Naive thymus-derived CD8-positive, alpha-beta T cell (primary cell): ENCODE data around the gene CACNA1I. TPM values are rescaled to one million over a fixed set of nuclear protein-coding genes. Genes with fewer than 3 reads are reported as not detected.

Source experiments
- ATAC-seq, 2 donors: fragments of 150-1000 bp; cut with Tn5 transposase in 1 of 2; sonication (Bioruptor Pico), chemical (Tn5 transposase) in 1 of 2; 1 replicate in 1 of 2; 2 replicates in 1 of 2; pipeline ENCODE4 v1.10.0; 2021; ENCODE audit warnings: mild to moderate bottlenecking in 2 of 2, moderate library complexity in 2 of 2
- POLR2A ChIA-PET: fragments of 350-600 bp; sonication (Branson Sonifier 250); formaldehyde crosslinking; loops from one replicate; lab custom pipeline; 2021; ENCODE audit warnings: antibody characterized with exemption; lab: Charles Lee
- DNase-seq, 10 donors: peaks; one replicate each; pipeline versions ENCODE4 v3.0.0 to v3.0.0-alpha.2; 2020 to 2022
- H3K27ac Mint-ChIP-seq, 10 donors: one replicate each; pipeline ENCODE4 v1.8.0; 2020 to 2022; ENCODE audit warnings: mild to moderate bottlenecking in 10 of 10, mixed read lengths in 10 of 10, moderate library complexity in 4 of 10, inconsistent platforms in 1 of 10
- H3K27me3 Mint-ChIP-seq, 5 donors: one replicate each; pipeline ENCODE4 v1.8.0; 2021 to 2022; ENCODE audit warnings: mixed read lengths in 5 of 5
- H3K36me3 Mint-ChIP-seq, 3 donors: one replicate each; pipeline ENCODE4 v1.8.0; 2020 to 2022; ENCODE audit warnings: mixed read lengths in 3 of 3, mild to moderate bottlenecking in 2 of 3, inconsistent platforms in 1 of 3
- H3K4me1 Mint-ChIP-seq, 4 donors: one replicate each; pipeline ENCODE4 v1.8.0; 2021 to 2022; ENCODE audit warnings: mixed read lengths in 4 of 4
- H3K4me3 Mint-ChIP-seq, 10 donors: one replicate each; pipeline ENCODE4 v1.8.0; 2020 to 2022; ENCODE audit warnings: mild to moderate bottlenecking in 10 of 10, mixed read lengths in 10 of 10, moderate library complexity in 6 of 10, inconsistent platforms in 1 of 10
- H3K9me3 Mint-ChIP-seq, 9 donors: one replicate each; pipeline ENCODE4 v1.8.0; 2020 to 2022; ENCODE audit warnings: mixed read lengths in 9 of 9, mild to moderate bottlenecking in 3 of 9, inconsistent platforms in 1 of 9, moderate library complexity in 1 of 9
- polyA plus RNA-seq, 3 donors: library from polyadenylated mRNA; unstranded; fragments of 300-500 nt; fragmentation: Illumina TruSeq; gene quantifications; one replicate each; pipeline ENCODE4 v1.2.3, GENCODE V29; 2021
- total RNA-seq, 8 experiments: library from RNA in 2 of 8; stranded (reverse) in 2 of 8; gene quantifications; one replicate each; pipeline ENCODE4 v1.2.3 and lab custom pipeline; 2021 to 2026

CACNA1I gene
- total and polyA plus RNA-seq, 5 experiments from 2014 or later = 0.04 to 14.9 (median 0.33) TPM

GRCh38 chr22:39686178-39686620 is 115.6 kb downstream of the CACNA1I start:
- H3K4me3 Mint-ChIP-seq = peak overlapping the region in 7 of 10 donors; percentile 40 to 79 (median 60)
- H3K4me1 Mint-ChIP-seq = peaks cover 5 to 11% (median 8%) of the 10 kb centered on the region in 4 donors
- H3K9me3 Mint-ChIP-seq = no peaks in the 10 kb centered on the region
- DNase-seq (no peak), ATAC-seq (peak in 1 of 2 donors; percentile 18)
- H3K27ac Mint-ChIP-seq = no peak overlapping the region
- POLR2A ChIA-PET = no interaction called here
- H3K27me3 Mint-ChIP-seq = peaks cover 9 to 63% (median 34%) of the 10 kb centered on the region in 5 donors
- peaks cover 0 to 25% (median 6%) of the 10 kb centered on the region in 3 donors for H3K36me3 Mint-ChIP-seq

GRCh38 chr22:39686776-39687525 is 116.4 kb downstream of the CACNA1I start:
- peak overlapping the region in 4 of 10 donors; percentile 0 to 60 (median 34) for H3K4me3 Mint-ChIP-seq
- H3K4me1 Mint-ChIP-seq = peaks cover 5 to 14% (median 10%) of the 10 kb centered on the region in 4 donors
- no peak for ATAC-seq
- peaks cover 9 to 70% (median 36%) of the 10 kb centered on the region in 5 donors for H3K27me3 Mint-ChIP-seq
- peaks cover 0 to 23% (median 6%) of the 10 kb centered on the region in 3 donors for H3K36me3 Mint-ChIP-seq
- H3K9me3 Mint-ChIP-seq = no peaks in the 10 kb centered on the region
- DNase-seq = no peak
- POLR2A ChIA-PET = no interaction called here
- peak overlapping the region in 1 of 10 donors; percentile 9 for H3K27ac Mint-ChIP-seq

- H3K4me1 Mint-ChIP-seq = peaks cover 5 to 16% (median 10%) of the 10 kb centered on the region in 4 donors
- H3K27me3 Mint-ChIP-seq = peaks cover 9 to 83% (median 32%) of the 10 kb centered on the region in 5 donors
- peaks cover 0 to 10% (median 0%) of the 10 kb centered on the region in 3 donors for H3K36me3 Mint-ChIP-seq
- ATAC-seq (no peak), DNase-seq (no peak)
- H3K4me3 Mint-ChIP-seq = peak overlapping the region in 1 of 10 donors; percentile 36
- H3K27ac Mint-ChIP-seq = peak overlapping the region in 1 of 10 donors; percentile 2
- POLR2A ChIA-PET = no interaction called here
- H3K9me3 Mint-ChIP-seq = no peaks in the 10 kb centered on the region
Measured at GRCh38 chr22:39688186-39688785, 117.7 kb downstream of the CACNA1I start.

DNA sequence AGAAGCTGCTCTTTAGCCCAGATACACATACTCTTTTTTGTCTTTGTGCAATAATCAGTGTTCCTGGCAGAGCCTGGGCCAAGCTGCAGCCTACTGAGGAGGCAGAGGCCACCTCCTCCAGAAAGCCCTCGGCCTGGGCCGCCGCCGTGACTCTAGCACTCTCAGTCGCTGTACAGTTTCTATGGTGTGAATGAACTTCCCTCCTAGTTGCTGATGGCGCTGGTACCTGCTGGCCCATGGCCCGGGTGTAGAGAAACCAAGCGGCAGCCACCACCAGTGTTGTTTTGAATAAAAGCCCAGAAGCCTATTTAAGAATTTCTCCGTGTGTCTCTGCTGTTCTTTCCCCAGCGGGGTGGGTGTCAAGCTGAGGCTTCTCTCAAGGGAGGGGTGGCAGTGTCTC is 118.9 kb downstream of the CACNA1I start:
- Mint-ChIP-seq H3K27ac (no peak overlapping the region), H3K27me3 (peaks cover 10 to 86% (median 33%) of the 10 kb centered on the region in 5 donors), H3K9me3 (no peaks in the 10 kb centered on the region), H3K4me3 (no peak overlapping the region), H3K36me3 (peaks cover 0 to 2% (median 0%) of the 10 kb centered on the region in 3 donors), H3K4me1 (peaks cover 5 to 16% (median 10%) of the 10 kb centered on the region in 4 donors)
- POLR2A ChIA-PET = interaction anchor here (0.7 kb wide), 1 partner anchor 18 kb away, joined by 3 read pairs; no protein-coding TSS in a partner anchor
- ATAC-seq = no peak
- no peak for DNase-seq

DNA sequence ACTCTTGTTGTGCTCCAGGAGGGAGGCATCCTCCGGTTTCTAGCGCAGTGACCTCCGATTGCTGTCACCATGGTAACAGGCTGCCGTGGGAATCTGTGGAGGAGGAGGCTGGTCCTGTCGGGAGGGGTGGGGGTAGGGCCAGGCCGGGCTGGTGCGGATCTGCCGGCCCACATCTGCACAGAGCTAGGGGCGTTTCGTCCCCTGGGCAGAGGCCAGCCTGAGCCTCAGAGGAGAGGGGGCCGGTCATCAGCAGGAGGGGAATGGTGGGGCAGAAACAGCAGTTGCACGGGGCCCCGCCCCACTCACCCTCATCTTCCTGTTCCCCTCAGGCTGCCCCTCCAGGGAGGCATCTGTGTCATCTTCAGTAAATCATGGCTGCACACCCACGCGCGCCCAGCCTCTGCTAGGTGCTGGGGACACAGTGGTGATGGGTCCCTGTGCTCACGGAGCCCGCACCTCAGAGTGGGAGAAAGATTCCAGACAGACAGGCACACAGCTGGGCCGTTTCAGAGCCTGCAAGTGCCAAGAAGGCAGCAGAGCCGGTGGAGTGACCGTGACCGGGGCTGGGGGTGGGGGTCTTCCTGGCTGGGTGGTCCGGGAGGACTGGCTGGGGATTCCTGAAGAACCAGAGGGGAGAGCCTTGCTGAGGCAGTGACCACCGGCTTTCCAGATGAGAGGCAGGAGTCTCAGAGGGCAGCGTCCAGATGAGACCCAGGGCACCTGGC is 120.5 kb downstream of the CACNA1I start:
- peak overlapping the region in 5 of 10 donors; percentile 12 to 55 (median 18) for H3K4me3 Mint-ChIP-seq
- peaks cover 11 to 86% (median 33%) of the 10 kb centered on the region in 5 donors for H3K27me3 Mint-ChIP-seq

DNA sequence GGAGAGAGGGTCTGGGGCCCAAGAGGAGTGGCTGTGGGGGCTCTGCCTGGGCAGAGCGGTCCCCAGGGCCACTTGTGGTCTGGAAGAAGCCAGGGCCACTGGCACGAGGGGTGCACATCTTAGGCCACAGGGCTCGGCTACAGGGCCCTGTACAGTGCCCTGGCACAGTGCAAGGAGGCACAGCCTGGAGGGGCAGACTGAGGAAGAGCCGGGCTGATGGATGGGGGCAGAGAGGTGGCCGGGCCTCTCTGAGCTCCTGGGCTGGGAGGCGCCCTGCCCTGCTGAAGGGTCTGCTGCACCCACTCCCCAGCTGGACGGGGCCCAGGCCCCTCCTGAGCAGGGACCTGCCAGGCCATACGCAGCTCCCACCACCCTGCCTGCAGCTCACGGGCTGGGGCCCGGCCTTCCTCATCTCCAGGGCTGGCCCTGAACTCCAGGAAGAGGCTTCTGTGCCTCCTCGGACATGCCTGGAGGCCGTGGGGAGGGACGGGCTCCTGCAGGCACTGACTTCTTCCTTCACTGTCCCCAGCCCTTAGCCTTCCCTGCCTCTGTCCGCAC is 123.5 kb downstream of the CACNA1I start:
- Mint-ChIP-seq H3K4me3 (no peak overlapping the region), H3K9me3 (no peaks in the 10 kb centered on the region), H3K27me3 (peaks cover 3 to 57% (median 23%) of the 10 kb centered on the region in 5 donors), H3K4me1 (peaks cover 2 to 11% (median 6%) of the 10 kb centered on the region in 4 donors), H3K36me3 (no peaks in the 10 kb centered on the region), H3K27ac (peak overlapping the region in 1 of 10 donors; percentile 46)
- DNase-seq (no peak), ATAC-seq (no peak)
- POLR2A ChIA-PET = no interaction called here

More for the DNA sequence above, 120.5 kb downstream of the CACNA1I start:
- ATAC-seq (peak; percentile 28 to 38), DNase-seq (no peak)
- POLR2A ChIA-PET = no interaction called here
- Mint-ChIP-seq H3K9me3 (no peaks in the 10 kb centered on the region), H3K36me3 (peaks cover 0 to 2% (median 0%) of the 10 kb centered on the region in 3 donors), H3K27ac (peak overlapping the region in 2 of 10 donors; percentile 51 to 60), H3K4me1 (peaks cover 5 to 14% (median 7%) of the 10 kb centered on the region in 4 donors)

DNA sequence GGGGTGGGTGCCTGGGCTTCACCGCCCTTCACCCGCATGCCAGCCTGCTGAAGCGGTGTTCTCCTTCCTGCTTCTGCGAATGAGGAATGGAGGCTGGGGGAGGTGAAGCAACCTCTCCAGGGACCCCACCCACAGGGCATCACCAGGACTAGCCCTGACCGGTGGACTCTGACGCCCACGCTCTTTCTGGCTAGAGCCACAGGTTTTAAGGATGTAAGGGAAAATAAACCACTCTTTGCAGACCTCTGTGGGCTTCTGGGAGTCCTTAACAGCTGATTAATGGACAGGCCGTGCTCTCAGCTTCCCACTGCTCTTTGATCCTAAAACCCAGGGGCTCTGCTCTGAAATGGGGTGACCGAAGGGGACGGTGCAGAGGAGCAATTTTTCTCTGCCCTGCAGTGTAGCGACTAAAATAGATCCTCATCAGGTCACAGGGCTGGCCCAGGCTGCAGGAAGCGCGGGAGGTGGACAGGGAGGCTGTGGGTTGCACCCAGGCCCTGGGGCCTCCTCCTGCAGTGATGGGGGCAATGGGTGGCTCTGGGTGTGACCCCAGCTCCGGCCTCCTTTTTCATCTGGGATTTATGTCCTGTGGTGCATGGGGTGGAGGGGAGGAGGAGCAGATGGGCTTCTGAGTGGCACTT is 127.4 kb downstream of the CACNA1I start:
- POLR2A ChIA-PET = no interaction called here
- no peak overlapping the region for H3K27ac Mint-ChIP-seq
- H3K4me1 Mint-ChIP-seq = no peaks in the 10 kb centered on the region
- H3K27me3 Mint-ChIP-seq = peaks cover 3 to 20% (median 7%) of the 10 kb centered on the region in 5 donors
- ATAC-seq (no peak), DNase-seq (no peak)
- no peaks in the 10 kb centered on the region for H3K9me3 Mint-ChIP-seq
- H3K36me3 Mint-ChIP-seq = no peaks in the 10 kb centered on the region
- no peak overlapping the region for H3K4me3 Mint-ChIP-seq

GRCh38 chr22:39699631-39700360 is 129.2 kb downstream of the CACNA1I start:
- POLR2A ChIA-PET = no interaction called here
- H3K9me3 Mint-ChIP-seq = no peaks in the 10 kb centered on the region
- ATAC-seq (no peak), DNase-seq (no peak)
- no peaks in the 10 kb centered on the region for H3K4me1 Mint-ChIP-seq
- no peak overlapping the region for H3K27ac Mint-ChIP-seq
- no peak overlapping the region for H3K4me3 Mint-ChIP-seq
- peaks cover 0 to 6% (median 3%) of the 10 kb centered on the region in 5 donors for H3K27me3 Mint-ChIP-seq
- H3K36me3 Mint-ChIP-seq = no peaks in the 10 kb centered on the region

GRCh38 chr22:39700565-39700964 is 130.0 kb downstream of the CACNA1I start:
- ATAC-seq (no peak), DNase-seq (no peak)
- no peaks in the 10 kb centered on the region for H3K9me3 Mint-ChIP-seq
- POLR2A ChIA-PET = no interaction called here
- no peak overlapping the region for H3K4me3 Mint-ChIP-seq
- H3K27me3 Mint-ChIP-seq = peaks cover 0 to 6% (median 0%) of the 10 kb centered on the region in 5 donors
- no peaks in the 10 kb centered on the region for H3K36me3 Mint-ChIP-seq
- H3K27ac Mint-ChIP-seq = no peak overlapping the region
- H3K4me1 Mint-ChIP-seq = no peaks in the 10 kb centered on the region

DNA sequence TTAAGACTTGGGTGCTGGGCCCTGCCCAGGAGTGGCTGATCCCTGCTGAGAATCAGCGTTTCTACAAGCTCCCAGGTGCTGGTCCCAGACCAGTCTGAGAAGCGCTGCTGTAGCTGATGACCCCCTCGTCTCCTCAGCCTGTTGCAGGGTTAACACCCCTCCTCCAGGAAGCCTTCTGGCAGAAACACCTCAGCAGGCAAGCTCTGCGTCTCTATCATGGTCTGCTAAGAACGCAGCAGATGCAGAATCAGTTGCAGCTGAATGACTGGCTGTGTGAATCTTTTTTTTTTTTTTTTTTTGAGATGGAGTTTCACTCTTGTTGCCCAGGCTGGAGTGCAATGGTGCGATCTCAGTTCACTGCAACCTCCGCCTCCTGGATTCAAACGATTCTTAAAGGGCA is 132.5 kb downstream of the CACNA1I start:
- Mint-ChIP-seq H3K27ac (no peak overlapping the region), H3K9me3 (no peaks in the 10 kb centered on the region), H3K27me3 (peaks cover 0 to 2% (median 0%) of the 10 kb centered on the region in 5 donors), H3K4me1 (no peaks in the 10 kb centered on the region), H3K36me3 (no peaks in the 10 kb centered on the region), H3K4me3 (no peak overlapping the region)
- ATAC-seq = no peak
- POLR2A ChIA-PET = no interaction called here
- no peak for DNase-seq

DNA sequence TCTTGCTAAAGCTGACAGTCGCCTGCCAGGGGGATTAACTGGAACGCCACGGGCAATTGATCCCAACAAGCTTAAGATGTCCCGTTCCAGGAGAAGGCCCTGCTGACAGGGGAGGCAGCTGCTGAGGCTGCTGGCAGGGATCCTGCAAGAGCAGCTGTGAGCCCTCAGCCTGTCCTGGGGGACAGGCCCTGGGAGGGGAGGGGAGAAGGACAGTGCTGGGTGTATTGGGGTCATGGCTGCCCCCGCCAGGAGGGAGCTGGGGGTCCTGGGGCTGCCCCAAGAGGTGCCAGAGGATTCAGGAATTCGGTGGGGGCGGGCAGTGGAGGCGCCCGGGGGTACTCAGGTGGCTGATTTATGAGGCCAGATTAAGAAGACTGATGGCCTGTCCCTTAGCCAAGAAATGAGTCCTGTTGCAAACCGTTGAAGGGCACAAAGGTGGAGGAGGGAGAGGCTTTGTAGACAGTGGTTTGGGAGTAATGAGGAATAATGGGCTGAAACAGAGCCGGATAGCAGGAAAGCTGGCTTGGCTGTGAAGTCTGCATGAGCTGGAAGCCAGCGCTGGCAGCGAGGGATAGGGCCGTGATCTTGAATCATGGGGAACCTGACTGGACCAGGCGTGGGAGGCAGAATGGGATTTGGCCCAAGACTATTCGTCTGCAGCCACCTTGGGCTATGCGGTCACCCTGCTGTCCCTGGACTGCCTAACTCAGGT is 133.5 kb downstream of the CACNA1I start:
- H3K27me3 Mint-ChIP-seq = peaks cover 0 to 2% (median 0%) of the 10 kb centered on the region in 5 donors
- no peak overlapping the region for H3K27ac Mint-ChIP-seq
- peaks cover 0 to 1% (median 0%) of the 10 kb centered on the region in 4 donors for H3K4me1 Mint-ChIP-seq
- no peak for DNase-seq
- H3K36me3 Mint-ChIP-seq = no peaks in the 10 kb centered on the region
- no peak for ATAC-seq
- no peaks in the 10 kb centered on the region for H3K9me3 Mint-ChIP-seq
- POLR2A ChIA-PET = no interaction called here
- peak overlapping the region in 1 of 10 donors; percentile 39 for H3K4me3 Mint-ChIP-seq
